HepG2 (cell line): ENCODE results near the gene TMEM145. TPM values are rescaled to one million over a fixed set of nuclear protein-coding genes. Genes with fewer than 3 reads are reported as not detected.

Experiments used
- AGO2 ChIP-seq: fragments of 200-400 bp; formaldehyde crosslinking; optimal IDR thresholded peaks from 2 replicates; pipeline ENCODE3; 2017; ENCODE audit warnings: mild to moderate bottlenecking, low read depth, low read length, moderate library complexity
- CENPBD1 ChIP-seq: sonication (generic); formaldehyde crosslinking; IDR thresholded peaks from 2 replicates; pipeline ENCODE4 v1.8.0; 2022; ENCODE audit warnings: missing genetic modification reagents, low read depth, mild to moderate bottlenecking, borderline replicate concordance
- GPN1 ChIP-seq: sonication (generic); formaldehyde crosslinking; IDR thresholded peaks from 2 replicates; pipeline ENCODE4 v1.5.1; 2020; ENCODE audit warnings: missing genetic modification reagents, borderline replicate concordance
- HMGXB4 ChIP-seq, 2 experiments: sonication (generic) in 1 of 2; formaldehyde crosslinking in 1 of 2; IDR thresholded peaks; 2 replicates each; pipeline versions ENCODE4 v1.4.0 to v1.6.1; 2018 to 2020; ENCODE audit warnings: missing genetic modification reagents in 2 of 2, borderline replicate concordance in 1 of 2, low read depth in 1 of 2, mild to moderate bottlenecking in 1 of 2, missing biosample characterization in 1 of 2
- HNF1B ChIP-seq: sonication (generic); formaldehyde crosslinking; IDR thresholded peaks from 2 replicates; pipeline ENCODE4 v1.5.1; 2020; ENCODE audit warnings: mild to moderate bottlenecking, moderate library complexity, missing genetic modification reagents
- HNF4A ChIP-seq: sonication (generic); formaldehyde crosslinking; IDR thresholded peaks from 2 replicates; pipeline ENCODE4 v1.4.0; 2020; ENCODE audit warnings: missing genetic modification reagents
- IKZF1 ChIP-seq: fragments of 450-650 bp; IDR thresholded peaks from 2 replicates; pipeline ENCODE4 v1.7.1; 2016
- MEIS2 ChIP-seq: sonication (generic); formaldehyde crosslinking; IDR thresholded peaks from 2 replicates; pipeline ENCODE4 v1.9.0; 2021; ENCODE audit warnings: mild to moderate bottlenecking, missing genetic modification reagents
- POLR2G ChIP-seq: fragments of 200-400 bp; formaldehyde crosslinking; IDR thresholded peaks from 2 replicates; pipeline ENCODE4 v1.6.1; 2018; ENCODE audit warnings: mild to moderate bottlenecking, low read depth, low read length, moderate library complexity
- SRSF4 ChIP-seq: fragments of 200-400 bp; formaldehyde crosslinking; IDR thresholded peaks from one replicate; pipeline ENCODE4 v1.6.1; 2018; ENCODE audit warnings: mild to moderate bottlenecking, low read depth, low read length, moderate library complexity; ENCODE audit not compliant: poor library complexity, severe bottlenecking
- STAG1 ChIP-seq: sonication (generic); formaldehyde crosslinking; IDR thresholded peaks from 2 replicates; pipeline ENCODE4 v1.4.0; 2020; ENCODE audit warnings: missing genetic modification reagents
- TRAFD1 ChIP-seq: sonication (generic); formaldehyde crosslinking; IDR thresholded peaks from 2 replicates; pipeline ENCODE4 v1.5.1; 2020; ENCODE audit warnings: missing genetic modification reagents, mild to moderate bottlenecking, borderline replicate concordance
- ZNF280D ChIP-seq: sonication (generic); formaldehyde crosslinking; IDR thresholded peaks from 2 replicates; pipeline ENCODE4 v1.5.1; 2020; ENCODE audit warnings: mild to moderate bottlenecking, missing genetic modification reagents
- ZNF317 ChIP-seq: sonication (generic); formaldehyde crosslinking; IDR thresholded peaks from 2 replicates; pipeline ENCODE4 v1.5.0; 2020; ENCODE audit warnings: mild to moderate bottlenecking, missing genetic modification reagents
- ZNF343 ChIP-seq: sonication (generic); formaldehyde crosslinking; IDR thresholded peaks from 2 replicates; pipeline ENCODE4 v1.4.0; 2020; ENCODE audit warnings: mild to moderate bottlenecking, missing genetic modification reagents
- ZNF781 ChIP-seq: sonication (generic); formaldehyde crosslinking; IDR thresholded peaks from 2 replicates; pipeline ENCODE4 v1.5.1; 2020; ENCODE audit warnings: borderline replicate concordance, mild to moderate bottlenecking, missing genetic modification reagents; ENCODE audit errors: not compliant biosample characterization
- ZNF788 ChIP-seq: sonication (generic); formaldehyde crosslinking; IDR thresholded peaks from 2 replicates; pipeline ENCODE4 v1.5.0; 2020; ENCODE audit warnings: mild to moderate bottlenecking, missing genetic modification reagents, borderline replicate concordance
- ZSCAN20 ChIP-seq: sonication (generic); formaldehyde crosslinking; IDR thresholded peaks from 2 replicates; pipeline ENCODE4 v1.4.0; 2020; ENCODE audit warnings: missing genetic modification reagents, mild to moderate bottlenecking, borderline replicate concordance
- ZSCAN30 ChIP-seq: sonication (generic); formaldehyde crosslinking; IDR thresholded peaks from 2 replicates; pipeline ENCODE4 v1.5.0; 2020; ENCODE audit warnings: mild to moderate bottlenecking, missing genetic modification reagents
- polyA plus RNA-seq, 8 experiments: library from polyadenylated mRNA; depleted of rRNA in 3 of 8; stranded (reverse) in 7 of 8; unstranded in 1 of 8; fragments of >200 nt; fragmentation: Illumina TruSeq in 4 of 8; extraction: Trizol in 4 of 8; gene quantifications; 2 replicates each; pipeline versions ENCODE4 v1.2.1 to v1.2.3, GENCODE V29; 2011 to 2016; ENCODE audit warnings: low read depth in 4 of 8, missing spikeins in 1 of 8, mixed read lengths in 1 of 8; ENCODE audit not compliant: insufficient read depth in 1 of 8
- total RNA-seq, 5 experiments: library from RNA; depleted of rRNA; stranded (reverse); fragments of >200 nt; fragmentation: Illumina TruSeq; extraction: Trizol; gene quantifications; 2 replicates each; pipeline ENCODE4 v1.2.3, GENCODE V29; 2016; ENCODE audit warnings: low read depth in 1 of 5

The TMEM145 gene
- total and polyA plus RNA-seq, 2 of the 13 experiments (the other 11 are each of a cell fraction or from before 2014, with no cell fraction given), result 0.07 to 5.1 TPM

- TF ChIP-seq ZSCAN30 (CRISPR knock-in tag), result no peak
- peak; percentile 66 for TF ChIP-seq STAG1 (CRISPR knock-in tag)
- peak; percentile 41; the same call in 1 of the 2 replicates for TF ChIP-seq ZNF280D
- TF ChIP-seq ZNF781, result peak; percentile 62
- TF ChIP-seq GPN1, result no peak
- TF ChIP-seq TRAFD1 (CRISPR knock-in tag), result no peak
- no peak for TF ChIP-seq HNF1B (CRISPR knock-in tag)
- no peak for TF ChIP-seq CENPBD1 (CRISPR knock-in tag)
- TF ChIP-seq POLR2G, result peak; percentile 79
- peak; percentile 70; the same call in 1 of the 2 replicates for TF ChIP-seq ZSCAN20 (CRISPR knock-in tag)
- 0 out of 2 replicates have a peak, but pooled peaks have one; percentile 31 for TF ChIP-seq ZNF317 (CRISPR knock-in tag)
- peak; percentile 48; the same call in 1 of the 2 replicates for TF ChIP-seq ZNF343 (CRISPR knock-in tag)
- TF ChIP-seq AGO2, result peak; percentile 92
- peak; percentile 61 for TF ChIP-seq SRSF4
- peak; percentile 16; the same call in 1 of the 2 replicates for TF ChIP-seq MEIS2 (CRISPR knock-in tag)
- no peak for TF ChIP-seq HNF4A
- TF ChIP-seq HMGXB4 (CRISPR knock-in tag; IDR thresholded peaks at IDR 0.05; ENCODE audit: borderline replicate concordance in 1 of 2, low read depth in 1 of 2), result peak; percentile 56 to 75; a peak in 3 of 4 replicates
- no peak for TF ChIP-seq ZNF788 (CRISPR knock-in tag)
- TF ChIP-seq IKZF1, result no peak
Observed at GRCh38 chr19:42279902-42280814, 33.0 kb upstream of the TMEM145 start (continued).
